Measurements from ENCODE around the gene RAD17.
"Not testable (repeated sequence)": the region's sequence is repeated elsewhere in the genome, so short reads cannot be mapped to it uniquely, and the experiment has no call there.

RAD17 gene, protein sequence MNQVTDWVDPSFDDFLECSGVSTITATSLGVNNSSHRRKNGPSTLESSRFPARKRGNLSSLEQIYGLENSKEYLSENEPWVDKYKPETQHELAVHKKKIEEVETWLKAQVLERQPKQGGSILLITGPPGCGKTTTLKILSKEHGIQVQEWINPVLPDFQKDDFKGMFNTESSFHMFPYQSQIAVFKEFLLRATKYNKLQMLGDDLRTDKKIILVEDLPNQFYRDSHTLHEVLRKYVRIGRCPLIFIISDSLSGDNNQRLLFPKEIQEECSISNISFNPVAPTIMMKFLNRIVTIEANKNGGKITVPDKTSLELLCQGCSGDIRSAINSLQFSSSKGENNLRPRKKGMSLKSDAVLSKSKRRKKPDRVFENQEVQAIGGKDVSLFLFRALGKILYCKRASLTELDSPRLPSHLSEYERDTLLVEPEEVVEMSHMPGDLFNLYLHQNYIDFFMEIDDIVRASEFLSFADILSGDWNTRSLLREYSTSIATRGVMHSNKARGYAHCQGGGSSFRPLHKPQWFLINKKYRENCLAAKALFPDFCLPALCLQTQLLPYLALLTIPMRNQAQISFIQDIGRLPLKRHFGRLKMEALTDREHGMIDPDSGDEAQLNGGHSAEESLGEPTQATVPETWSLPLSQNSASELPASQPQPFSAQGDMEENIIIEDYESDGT

DNA sequence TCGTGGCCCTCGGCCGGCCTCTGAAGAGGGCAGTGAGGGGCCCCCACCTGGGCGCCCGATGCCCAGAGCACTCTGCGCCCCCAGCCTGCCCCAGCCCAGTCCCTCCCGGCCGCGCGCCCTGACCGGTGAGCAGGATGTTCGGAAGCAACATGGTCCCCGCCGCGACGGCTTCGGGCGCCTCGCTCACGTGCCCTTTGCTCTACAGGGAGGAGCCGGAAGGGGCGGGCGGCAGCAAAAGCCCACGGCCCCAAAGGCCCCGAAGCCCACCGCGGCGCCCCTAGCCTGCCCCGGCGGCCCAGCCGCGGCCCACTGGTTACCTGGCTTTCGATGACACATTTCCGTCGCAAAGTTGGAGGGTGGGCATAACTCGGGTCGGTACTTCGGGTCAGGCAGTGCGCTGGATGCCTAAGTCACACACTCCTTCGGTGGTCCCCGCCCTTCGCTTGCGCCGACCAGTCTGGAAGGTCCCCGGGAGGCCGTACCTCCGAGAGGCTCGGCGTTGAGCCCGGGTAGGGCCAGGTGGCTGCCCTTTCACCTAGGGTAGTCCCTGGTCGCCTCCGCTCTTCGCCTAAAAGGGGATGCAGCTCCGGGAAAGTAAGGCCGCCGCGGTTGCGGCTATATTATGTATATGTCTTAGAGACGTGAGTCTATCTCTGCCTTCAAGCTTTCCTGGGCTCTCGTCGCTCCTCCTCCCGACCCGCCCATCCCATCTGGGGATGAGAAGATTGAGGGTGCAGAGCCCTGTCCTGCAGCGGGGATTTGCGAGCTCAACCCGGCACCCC lies at the start of gene RAD17, which contains the start of the genes AK6 and TAF9:
TSS of gene RAD17 (plus strand) at position 479 of the 782 bp plus-strand sequence. CDS start 2,391 bp downstream, outside the sequence.
TSS of gene AK6 (minus strand) at position 181 of the 782 bp plus-strand sequence. CDS start at position 151, 30 bp downstream.
TSS of gene TAF9 (minus strand) at position 181 of the 782 bp plus-strand sequence. CDS start 3,783 bp downstream, outside the sequence.
- peak; percentile 96 for DNase-seq (ENCODE audit: low read depth)
- H3K4me3 ChIP-seq (ENCODE audit: low read depth, low read length) = peak within 1 kb of the TSS; percentile 91
- TF ChIP-seq, protein P1, sequence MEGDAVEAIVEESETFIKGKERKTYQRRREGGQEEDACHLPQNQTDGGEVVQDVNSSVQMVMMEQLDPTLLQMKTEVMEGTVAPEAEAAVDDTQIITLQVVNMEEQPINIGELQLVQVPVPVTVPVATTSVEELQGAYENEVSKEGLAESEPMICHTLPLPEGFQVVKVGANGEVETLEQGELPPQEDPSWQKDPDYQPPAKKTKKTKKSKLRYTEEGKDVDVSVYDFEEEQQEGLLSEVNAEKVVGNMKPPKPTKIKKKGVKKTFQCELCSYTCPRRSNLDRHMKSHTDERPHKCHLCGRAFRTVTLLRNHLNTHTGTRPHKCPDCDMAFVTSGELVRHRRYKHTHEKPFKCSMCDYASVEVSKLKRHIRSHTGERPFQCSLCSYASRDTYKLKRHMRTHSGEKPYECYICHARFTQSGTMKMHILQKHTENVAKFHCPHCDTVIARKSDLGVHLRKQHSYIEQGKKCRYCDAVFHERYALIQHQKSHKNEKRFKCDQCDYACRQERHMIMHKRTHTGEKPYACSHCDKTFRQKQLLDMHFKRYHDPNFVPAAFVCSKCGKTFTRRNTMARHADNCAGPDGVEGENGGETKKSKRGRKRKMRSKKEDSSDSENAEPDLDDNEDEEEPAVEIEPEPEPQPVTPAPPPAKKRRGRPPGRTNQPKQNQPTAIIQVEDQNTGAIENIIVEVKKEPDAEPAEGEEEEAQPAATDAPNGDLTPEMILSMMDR (IDR thresholded peaks at IDR 0.05; ENCODE audit: insufficient read depth, low read depth, low read length, missing control alignments) = no peak

DNA sequence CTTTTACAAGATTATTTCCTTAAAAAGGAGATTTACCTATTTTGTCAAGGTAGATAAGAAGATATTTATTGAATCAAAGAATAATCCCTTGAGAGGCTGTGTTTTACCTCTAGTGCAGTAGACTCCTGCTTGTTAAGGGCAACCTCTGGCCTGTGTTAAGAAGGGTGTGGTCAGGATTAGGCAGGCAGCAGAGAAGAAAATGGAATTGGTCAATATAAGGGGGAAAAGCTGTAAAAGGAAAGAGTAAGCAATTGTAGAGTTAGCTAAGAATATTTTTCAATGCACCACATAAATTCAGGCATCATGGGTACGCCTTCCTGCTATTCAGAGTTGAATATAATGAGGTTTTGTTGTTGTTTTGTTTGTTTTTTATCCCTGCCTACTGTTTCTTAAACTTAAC lies 43.3 kb upstream of the RAD17 start:
- no peak for DNase-seq (ENCODE audit: low read depth)
- TF ChIP-seq, protein P1 (IDR thresholded peaks at IDR 0.05; ENCODE audit: insufficient read depth, low read depth, low read length, missing control alignments) = no peak
- H3K4me3 ChIP-seq (ENCODE audit: low read depth, low read length) = no peak overlapping the region

DNA sequence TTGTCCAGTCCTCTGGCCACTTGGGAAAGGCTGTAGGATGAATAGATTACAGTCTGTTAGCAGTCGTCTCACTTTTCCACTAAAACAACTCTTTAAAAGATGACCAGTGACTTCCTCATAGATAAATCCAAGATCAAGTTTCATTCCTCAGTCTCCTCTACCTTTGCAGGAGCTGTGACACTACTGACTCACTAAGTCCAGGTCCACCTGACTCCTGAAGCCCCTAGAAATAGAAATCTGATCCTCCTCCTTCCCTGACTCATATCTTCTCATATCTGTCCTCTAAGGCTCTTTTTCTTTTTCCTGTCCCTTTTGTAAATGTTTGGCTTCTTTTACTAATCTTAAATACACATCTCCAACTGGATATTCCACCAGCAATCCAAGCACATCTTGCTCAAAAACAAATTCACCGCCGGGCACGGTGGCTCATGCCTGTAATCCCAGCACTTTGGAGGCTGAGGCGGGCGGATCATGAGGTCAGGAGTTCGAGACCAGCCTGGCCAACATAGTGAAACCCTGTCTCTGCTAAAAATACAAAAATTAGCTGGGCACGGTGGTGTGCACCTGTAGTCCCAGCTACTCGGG lies 39.6 kb upstream of the RAD17 start:
- no peak for DNase-seq (ENCODE audit: low read depth)
- TF ChIP-seq, protein P1 (IDR thresholded peaks at IDR 0.05; ENCODE audit: insufficient read depth, low read depth, low read length, missing control alignments) = no peak

DNA sequence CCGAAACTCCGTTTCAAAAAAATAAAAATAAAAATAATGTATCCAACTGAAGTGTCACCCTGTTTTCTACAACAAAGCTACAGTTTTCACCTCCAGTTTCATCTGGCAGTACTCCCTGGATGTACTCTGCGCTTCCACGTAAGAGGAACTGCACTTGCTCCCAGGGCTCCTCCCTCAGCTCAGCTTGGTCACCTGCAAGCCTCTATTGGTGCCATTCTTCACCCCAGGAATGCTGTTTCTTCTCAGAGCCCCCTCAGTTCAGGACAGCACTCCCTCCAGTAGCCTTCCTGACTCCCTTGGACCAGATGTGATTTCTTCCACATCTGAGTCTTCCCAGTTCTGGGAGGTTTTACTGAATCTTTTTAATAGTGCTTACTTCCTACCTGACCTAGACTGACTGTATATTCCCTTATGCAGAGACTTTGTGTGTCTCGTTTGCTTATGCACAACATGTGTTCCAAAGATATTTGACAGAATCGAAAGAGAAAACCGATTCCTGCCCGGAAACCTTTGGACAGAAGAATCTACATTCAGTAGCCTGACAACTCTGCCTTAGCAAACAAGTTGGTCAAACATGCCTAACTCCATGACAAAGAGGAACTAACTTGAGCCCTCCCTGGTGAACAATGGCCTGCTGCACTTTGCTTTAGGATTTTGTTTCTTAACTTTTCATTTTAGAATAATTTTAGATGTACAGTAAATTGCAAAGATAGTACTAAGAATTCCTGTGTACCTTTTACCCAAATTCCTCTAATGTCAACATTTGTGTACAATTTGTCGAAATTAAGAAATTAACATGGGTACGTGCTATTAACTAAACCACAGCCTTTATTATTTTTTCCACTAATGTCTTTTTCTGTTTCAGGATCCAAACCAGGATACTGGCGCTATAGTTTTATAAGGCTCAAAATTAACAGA lies 37.8 kb upstream of the RAD17 start:
- peak overlapping the region; percentile 76 for H3K4me3 ChIP-seq (ENCODE audit: low read depth, low read length)
- peak; percentile 24 for DNase-seq (ENCODE audit: low read depth)
- TF ChIP-seq, protein P1 (IDR thresholded peaks at IDR 0.05; ENCODE audit: insufficient read depth, low read depth, low read length, missing control alignments) = no peak

More for the DNA sequence above, 39.6 kb upstream of the RAD17 start:
- H3K4me3 ChIP-seq (ENCODE audit: low read depth, low read length) = no peak overlapping the region

DNA sequence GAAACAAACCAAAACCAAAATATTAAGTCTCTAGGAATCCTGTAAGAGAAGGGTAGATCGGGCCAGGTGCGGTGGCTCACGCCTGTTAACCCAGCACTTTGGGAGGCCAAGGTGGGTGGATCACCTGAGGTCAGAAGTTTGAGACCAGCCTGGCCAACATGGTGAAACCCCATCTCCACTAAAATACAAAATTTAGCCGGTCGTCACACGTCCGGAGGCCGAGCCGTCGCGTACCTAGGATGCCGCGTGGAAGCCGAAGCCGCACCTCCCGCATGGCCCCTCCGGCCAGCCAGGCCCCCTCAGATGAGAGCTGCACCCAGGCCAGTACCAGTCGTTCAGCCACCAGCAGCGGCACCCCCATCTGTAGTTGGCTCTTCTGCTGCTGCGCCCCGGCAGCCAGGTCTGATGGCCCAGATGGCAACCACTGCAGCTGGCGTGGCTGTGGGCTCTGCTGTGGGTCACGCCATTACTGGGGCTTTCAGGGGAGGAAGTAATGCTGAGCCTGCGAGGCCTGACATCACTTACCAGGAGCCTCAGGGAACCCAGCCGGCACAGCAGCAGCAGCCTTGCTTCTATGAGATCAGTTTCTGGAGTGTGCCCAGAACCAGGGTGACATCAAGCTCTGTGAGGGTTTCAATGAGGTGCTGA lies 35.8 kb upstream of the RAD17 start:
- not testable (repeated sequence) for H3K4me3 ChIP-seq (ENCODE audit: low read depth, low read length)

DNA sequence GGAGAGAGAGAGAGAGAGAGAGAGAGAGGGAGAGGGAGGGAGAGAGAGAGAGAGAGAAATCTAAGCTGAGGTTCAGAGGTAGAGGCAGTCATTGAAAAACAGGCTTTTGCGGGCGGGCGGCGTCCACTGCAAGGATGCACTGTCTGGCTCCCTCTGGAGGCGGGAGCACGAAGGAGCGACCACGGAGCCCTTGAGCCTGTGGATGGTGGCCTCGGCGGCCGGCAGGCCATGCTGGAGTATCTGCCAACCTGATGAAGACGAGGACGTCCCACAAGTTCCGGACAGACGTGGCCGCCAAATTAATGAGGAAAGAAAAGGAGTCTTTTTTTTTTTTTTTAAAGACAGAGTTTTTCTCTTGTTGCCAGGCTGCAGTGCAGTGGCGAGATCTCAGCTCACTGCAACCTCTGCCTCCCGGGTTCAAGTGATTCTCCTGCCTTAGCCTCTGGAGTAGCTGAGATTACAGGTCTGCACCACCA lies 34.8 kb upstream of the RAD17 start:
- no peak overlapping the region for H3K4me3 ChIP-seq (ENCODE audit: low read depth, low read length)
- DNase-seq (ENCODE audit: low read depth) = peak; percentile 84
- TF ChIP-seq, protein P1 (IDR thresholded peaks at IDR 0.05; ENCODE audit: insufficient read depth, low read depth, low read length, missing control alignments) = peak; percentile 77

More for the DNA sequence above, 35.8 kb upstream of the RAD17 start:
- DNase-seq (ENCODE audit: low read depth) = not testable (repeated sequence)

All from GM12865 (cell line).